Neural cell (in vitro differentiated cells): ENCODE results near the gene TMEM116. TPM values are rescaled to one million over a fixed set of nuclear protein-coding genes. Genes with fewer than 3 reads are reported as not detected.
"Not testable (repeated sequence)": the region's sequence is repeated elsewhere in the genome, so short reads cannot be mapped to it uniquely, and the experiment has no call there.

Experiments
- H2AFZ ChIP-seq: fragments of 200-600, 300-800 bp; sonication (generic), shearing (Covaris generic); 2 replicates; pipeline ENCODE4 v1.6.0; 2014; ENCODE audit warnings: low read depth, mild to moderate bottlenecking, antibody characterized with exemption, low read length, moderate library complexity
- H3F3A ChIP-seq: fragments of 200-600 bp; shearing (Covaris generic); 2 replicates; pipeline ENCODE4 v1.6.1; 2016; ENCODE audit warnings: mild to moderate bottlenecking, moderate library complexity, mixed read lengths, antibody characterized with exemption, low read length; ENCODE audit not compliant: insufficient read depth, poor library complexity, severe bottlenecking
- H3K27ac ChIP-seq: fragments of 200-600, 300-800 bp; sonication (generic), shearing (Covaris generic); 2 replicates; pipeline ENCODE4 v1.5.1; 2014; ENCODE audit warnings: mild to moderate bottlenecking, low read length, moderate library complexity
- H3K27me3 ChIP-seq: fragments of 300-800, 200-600 bp; sonication (generic), shearing (Covaris generic); 2 replicates; pipeline ENCODE4 v1.6.0; 2014; ENCODE audit warnings: mild to moderate bottlenecking, low read depth, low read length, moderate library complexity; ENCODE audit not compliant: insufficient read depth
- H3K36me3 ChIP-seq: fragments of 300-800, 200-600 bp; sonication (generic), shearing (Covaris generic); 2 replicates; pipeline ENCODE4 v1.5.1; 2014; ENCODE audit warnings: mild to moderate bottlenecking, antibody characterized with exemption, low read length, moderate library complexity; ENCODE audit not compliant: insufficient read depth
- H3K4me2 ChIP-seq: fragments of 300-800, 200-600 bp; sonication (generic), shearing (Covaris generic); 2 replicates; pipeline ENCODE4 v1.6.0; 2014; ENCODE audit warnings: mild to moderate bottlenecking, low read length
- H3K4me3 ChIP-seq: fragments of 300-800, 200-600 bp; sonication (generic), shearing (Covaris generic); 2 replicates; pipeline ENCODE4 v1.5.1; 2014; ENCODE audit warnings: mild to moderate bottlenecking, low read length, moderate library complexity
- H3K79me2 ChIP-seq: fragments of 200-600 bp; shearing (Covaris generic); replicated peaks from 2 replicates; pipeline ENCODE4 v1.6.0; 2014; ENCODE audit warnings: mild to moderate bottlenecking, low read length, moderate library complexity; ENCODE audit not compliant: insufficient read depth
- H3K9ac ChIP-seq: fragments of 300-800, 200-600 bp; sonication (generic), shearing (Covaris generic); 2 replicates; pipeline ENCODE4 v1.6.1; 2016; ENCODE audit warnings: mild to moderate bottlenecking, low read length, mixed read lengths
- H3K9me2 ChIP-seq: fragments of 200-600 bp; shearing (Covaris generic); 2 replicates; pipeline ENCODE4 v1.6.1; 2016; ENCODE audit warnings: mild to moderate bottlenecking, low read length, mixed read lengths; ENCODE audit not compliant: insufficient read depth
- H3K9me3 ChIP-seq: fragments of 200-600, 300-800 bp; sonication (generic), shearing (Covaris generic); 2 replicates; pipeline ENCODE4 v1.6.1; 2016; ENCODE audit warnings: mild to moderate bottlenecking, mixed run types, low read length, moderate library complexity, mixed read lengths
- H4K20me1 ChIP-seq: fragments of 200-600 bp; shearing (Covaris generic); 2 replicates; pipeline ENCODE4 v1.6.1; 2016; ENCODE audit warnings: mild to moderate bottlenecking, mixed run types; ENCODE audit not compliant: insufficient read depth
- EP300 ChIP-seq: fragments of 450-650 bp; conservative IDR thresholded peaks from 2 replicates; pipeline ENCODE4 v1.6.1; 2014; ENCODE audit warnings: antibody characterized with exemption, mild to moderate bottlenecking, moderate library complexity; ENCODE audit not compliant: poor library complexity, severe bottlenecking
- EZH2 ChIP-seq: fragments of 200-600, 300-800 bp; shearing (Covaris generic), sonication (generic); IDR thresholded peaks from 2 replicates; pipeline ENCODE4 v1.6.1; 2014; ENCODE audit warnings: antibody characterized with exemption, low read length, borderline replicate concordance, mild to moderate bottlenecking; ENCODE audit not compliant: insufficient read depth, poor library complexity, severe bottlenecking
- MXI1 ChIP-seq: fragments of 450-650 bp; conservative IDR thresholded peaks from 2 replicates; pipeline ENCODE4 v1.6.1; 2014; ENCODE audit warnings: antibody characterized with exemption, mild to moderate bottlenecking; ENCODE audit not compliant: poor library complexity, severe bottlenecking
- POLR2AphosphoS5 ChIP-seq: IDR thresholded peaks from 2 replicates; pipeline ENCODE4 v1.6.1; 2012
- RAD21 ChIP-seq: fragments of 450-650 bp; conservative IDR thresholded peaks from 2 replicates; pipeline ENCODE4 v1.6.1; 2014; ENCODE audit warnings: antibody characterized with exemption, mild to moderate bottlenecking, moderate library complexity
- SMC3 ChIP-seq: fragments of 450-650 bp; conservative IDR thresholded peaks from 2 replicates; pipeline ENCODE4 v1.6.1; 2014; ENCODE audit warnings: antibody characterized with exemption, mild to moderate bottlenecking, moderate library complexity; ENCODE audit not compliant: poor library complexity
- TAF1 ChIP-seq: IDR thresholded peaks from 2 replicates; pipeline ENCODE4 v1.6.1; 2012; ENCODE audit warnings: low read depth
- polyA plus RNA-seq: library from polyadenylated mRNA; depleted of rRNA; stranded (reverse); fragments of >200 nt; gene quantifications from 2 replicates; pipeline ENCODE4 v1.2.3, GENCODE V29; 2014
- TF ChIP-seq, protein P1 (sequence below): IDR thresholded peaks from 2 replicates; pipeline ENCODE4 v1.6.1; 2012; ENCODE audit warnings: borderline replicate concordance
- TF ChIP-seq, protein P2 (sequence below): fragments of 450-650 bp; IDR thresholded peaks from 2 replicates; pipeline ENCODE4 v1.5.1; 2014; ENCODE audit warnings: antibody characterized with exemption, mild to moderate bottlenecking, moderate library complexity; ENCODE audit not compliant: poor library complexity, severe bottlenecking

The TMEM116 gene
- polyA plus RNA-seq, 1 donor from 2014 or later, result 15.4 TPM

DNA sequence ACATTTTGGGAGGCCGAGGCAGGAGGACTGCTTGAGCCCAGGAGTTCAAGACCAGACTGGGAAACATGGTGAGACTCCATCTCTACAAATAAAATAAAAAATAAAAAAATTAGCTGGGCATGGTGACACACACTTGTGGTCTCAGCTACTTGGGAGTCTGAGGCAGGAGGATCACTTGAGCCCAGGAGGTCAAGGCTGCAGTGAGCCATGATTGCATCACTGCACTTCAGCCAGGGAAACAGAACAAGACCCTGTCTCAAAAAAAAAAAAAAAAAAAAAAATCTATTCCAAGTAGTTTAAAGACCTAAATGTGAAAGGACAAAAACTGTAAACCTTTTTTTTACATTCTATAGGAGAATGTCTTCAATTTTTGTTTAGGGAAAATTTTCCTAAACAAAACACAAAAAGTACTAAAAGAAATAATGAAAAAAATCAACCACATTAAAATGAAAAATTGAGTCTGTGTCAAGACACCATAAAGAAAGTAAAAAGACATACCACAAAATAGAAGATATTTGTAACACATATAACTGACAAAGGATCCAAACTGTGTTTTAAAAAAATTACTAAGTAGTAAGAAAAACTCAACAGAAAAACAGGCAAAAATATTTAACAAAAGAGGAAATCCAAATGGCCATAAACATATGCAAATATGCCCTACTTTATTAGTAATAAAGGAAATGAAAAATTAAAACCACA, 17.0 kb downstream of the TMEM116 start:
- Histone ChIP-seq H3K27me3 (no peaks in the 10 kb centered on the region), H2AFZ (no peak overlapping the region), H3K36me3 (no peaks in the 10 kb centered on the region), H3K4me3 (no peak overlapping the region), H4K20me1 (no peaks in the 10 kb centered on the region), H3F3A (no peaks in the 10 kb centered on the region), H3K27ac (no peak overlapping the region), H3K79me2 (no peaks in the 10 kb centered on the region), H3K9me3 (no peaks in the 10 kb centered on the region), H3K9me2 (no peaks in the 10 kb centered on the region), H3K9ac (no peak overlapping the region), H3K4me2 (no peak overlapping the region)
- TF ChIP-seq, protein P1, sequence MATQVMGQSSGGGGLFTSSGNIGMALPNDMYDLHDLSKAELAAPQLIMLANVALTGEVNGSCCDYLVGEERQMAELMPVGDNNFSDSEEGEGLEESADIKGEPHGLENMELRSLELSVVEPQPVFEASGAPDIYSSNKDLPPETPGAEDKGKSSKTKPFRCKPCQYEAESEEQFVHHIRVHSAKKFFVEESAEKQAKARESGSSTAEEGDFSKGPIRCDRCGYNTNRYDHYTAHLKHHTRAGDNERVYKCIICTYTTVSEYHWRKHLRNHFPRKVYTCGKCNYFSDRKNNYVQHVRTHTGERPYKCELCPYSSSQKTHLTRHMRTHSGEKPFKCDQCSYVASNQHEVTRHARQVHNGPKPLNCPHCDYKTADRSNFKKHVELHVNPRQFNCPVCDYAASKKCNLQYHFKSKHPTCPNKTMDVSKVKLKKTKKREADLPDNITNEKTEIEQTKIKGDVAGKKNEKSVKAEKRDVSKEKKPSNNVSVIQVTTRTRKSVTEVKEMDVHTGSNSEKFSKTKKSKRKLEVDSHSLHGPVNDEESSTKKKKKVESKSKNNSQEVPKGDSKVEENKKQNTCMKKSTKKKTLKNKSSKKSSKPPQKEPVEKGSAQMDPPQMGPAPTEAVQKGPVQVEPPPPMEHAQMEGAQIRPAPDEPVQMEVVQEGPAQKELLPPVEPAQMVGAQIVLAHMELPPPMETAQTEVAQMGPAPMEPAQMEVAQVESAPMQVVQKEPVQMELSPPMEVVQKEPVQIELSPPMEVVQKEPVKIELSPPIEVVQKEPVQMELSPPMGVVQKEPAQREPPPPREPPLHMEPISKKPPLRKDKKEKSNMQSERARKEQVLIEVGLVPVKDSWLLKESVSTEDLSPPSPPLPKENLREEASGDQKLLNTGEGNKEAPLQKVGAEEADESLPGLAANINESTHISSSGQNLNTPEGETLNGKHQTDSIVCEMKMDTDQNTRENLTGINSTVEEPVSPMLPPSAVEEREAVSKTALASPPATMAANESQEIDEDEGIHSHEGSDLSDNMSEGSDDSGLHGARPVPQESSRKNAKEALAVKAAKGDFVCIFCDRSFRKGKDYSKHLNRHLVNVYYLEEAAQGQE, result no peak
- TF ChIP-seq TAF1 (no peak), EP300 (no peak), POLR2AphosphoS5 (no peak), MXI1 (no peak), RAD21 (no peak), EZH2 (no peak), SMC3 (no peak)
- TF ChIP-seq, protein P2, sequence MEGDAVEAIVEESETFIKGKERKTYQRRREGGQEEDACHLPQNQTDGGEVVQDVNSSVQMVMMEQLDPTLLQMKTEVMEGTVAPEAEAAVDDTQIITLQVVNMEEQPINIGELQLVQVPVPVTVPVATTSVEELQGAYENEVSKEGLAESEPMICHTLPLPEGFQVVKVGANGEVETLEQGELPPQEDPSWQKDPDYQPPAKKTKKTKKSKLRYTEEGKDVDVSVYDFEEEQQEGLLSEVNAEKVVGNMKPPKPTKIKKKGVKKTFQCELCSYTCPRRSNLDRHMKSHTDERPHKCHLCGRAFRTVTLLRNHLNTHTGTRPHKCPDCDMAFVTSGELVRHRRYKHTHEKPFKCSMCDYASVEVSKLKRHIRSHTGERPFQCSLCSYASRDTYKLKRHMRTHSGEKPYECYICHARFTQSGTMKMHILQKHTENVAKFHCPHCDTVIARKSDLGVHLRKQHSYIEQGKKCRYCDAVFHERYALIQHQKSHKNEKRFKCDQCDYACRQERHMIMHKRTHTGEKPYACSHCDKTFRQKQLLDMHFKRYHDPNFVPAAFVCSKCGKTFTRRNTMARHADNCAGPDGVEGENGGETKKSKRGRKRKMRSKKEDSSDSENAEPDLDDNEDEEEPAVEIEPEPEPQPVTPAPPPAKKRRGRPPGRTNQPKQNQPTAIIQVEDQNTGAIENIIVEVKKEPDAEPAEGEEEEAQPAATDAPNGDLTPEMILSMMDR, result no peak

DNA sequence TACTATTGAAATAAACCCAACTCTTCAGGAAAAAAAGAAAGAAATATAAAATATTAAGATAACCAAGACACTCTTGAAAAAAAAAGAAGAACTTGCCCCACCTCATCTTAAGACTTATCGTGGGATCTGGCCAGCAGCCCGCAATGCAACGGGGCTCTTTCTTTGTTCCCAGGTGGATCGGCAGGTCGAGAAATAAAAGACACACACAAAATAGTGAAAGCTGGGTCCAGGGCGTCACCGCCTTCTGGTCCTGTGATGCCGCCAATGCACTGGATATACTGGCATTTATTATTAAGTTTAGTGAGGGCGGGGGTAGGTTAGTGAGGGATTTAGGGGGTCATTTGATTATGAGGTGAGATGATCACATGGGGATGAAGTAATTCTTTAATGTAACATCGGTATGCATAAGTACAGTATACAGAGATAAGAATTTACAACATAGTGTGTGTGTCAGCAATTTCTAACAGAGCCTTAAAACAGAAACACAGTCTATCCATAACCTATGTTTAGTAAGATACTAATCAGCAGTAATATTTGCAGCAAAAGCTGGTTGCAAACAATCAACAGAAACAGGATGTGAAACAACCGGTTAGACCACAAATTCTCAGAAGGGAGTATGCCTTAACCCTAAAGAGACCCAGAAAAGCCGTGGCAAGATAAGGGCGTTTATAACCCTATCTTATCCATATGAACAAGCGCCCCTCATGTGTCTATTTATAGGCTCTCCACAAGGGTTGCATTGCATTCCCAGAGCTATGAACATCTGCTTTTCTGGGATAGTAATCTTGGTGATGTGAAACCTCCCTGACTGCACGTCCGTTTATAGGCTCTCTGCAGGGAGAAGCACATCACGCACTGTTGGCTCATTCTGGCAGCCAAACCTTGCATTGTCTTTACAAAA, 18.5 kb downstream of the TMEM116 start:
- H3K9ac ChIP-seq, H3K79me2 ChIP-seq, H3K9me2 ChIP-seq, H3K27ac ChIP-seq, H4K20me1 ChIP-seq, H2AFZ ChIP-seq, H3K9me3 ChIP-seq, H3K4me3 ChIP-seq, H3K36me3 ChIP-seq, H3K27me3 ChIP-seq, H3K4me2 ChIP-seq, H3F3A ChIP-seq: not testable (repeated sequence)
